A549 (cell line): ENCODE results near the gene TTI1. TPM values are rescaled to one million over a fixed set of nuclear protein-coding genes. Genes with fewer than 3 reads are reported as not detected.
A peak's percentile ranks its signal among the peaks of the same experiment; 100 is the strongest.

ENCODE experiments used
- ATAC-seq, 2 experiments: fragments of 200-7000 bp in 1 of 2; fragments of >200 bp in 1 of 2; cut with Nextera tagmentation in 1 of 2; cut with Tn5 transposase in 1 of 2; 3 replicates each; pipeline versions ENCODE4 v1.8.0 to v1.9.1; 2018 to 2020; ENCODE audit warnings: mild to moderate bottlenecking in 1 of 2, moderate library complexity in 1 of 2
- CTCF ChIA-PET: fragments of 300-600 bp; sonication (Branson Sonifier 250); formaldehyde crosslinking; extraction: SDS; loops from one replicate; lab custom pipeline; 2021; ENCODE audit warnings: antibody characterized with exemption, inconsistent platforms; lab: Yijun Ruan, JAX
- POLR2A ChIA-PET: fragments of 350-600 bp; formaldehyde crosslinking; extraction: SDS; loops from one replicate; lab custom pipeline; 2021; ENCODE audit warnings: antibody characterized with exemption, inconsistent platforms; lab: Yijun Ruan, JAX
- DNase-seq, 2 experiments: peaks; one replicate each; pipeline versions ENCODE4 v3.0.0 to v3.0.0-alpha.2; 2011 to 2016; ENCODE audit warnings: low read depth in 1 of 2, low spot score in 1 of 2
- FAIRE-seq: peaks from 2 replicates; lab custom pipeline; 2011; peaks lifted over from hg19 to GRCh38; lab: Jason Lieb, UNC
- H3K27ac ChIP-seq, 2 experiments: fragments of >200 bp; sonication (Bioruptor Twin); formaldehyde crosslinking; 3 replicates each; pipeline ENCODE4 v1.5.1; 2016 to 2017
- H3K4me1 ChIP-seq: fragments of >200 bp; sonication (Bioruptor Twin); formaldehyde crosslinking; 3 replicates; pipeline ENCODE4 v1.6.1; 2016
- H3K4me2 ChIP-seq: fragments of >200 bp; sonication (Bioruptor Twin); formaldehyde crosslinking; 3 replicates; pipeline ENCODE4 v1.6.1; 2016
- H3K4me3 ChIP-seq: fragments of >200 bp; sonication (Bioruptor Twin); formaldehyde crosslinking; 3 replicates; pipeline ENCODE4 v1.5.1; 2016
- H3K9me3 ChIP-seq: fragments of >200 bp; sonication (Bioruptor Twin); formaldehyde crosslinking; 3 replicates; pipeline ENCODE4 v1.6.1; 2016
- BCL3 ChIP-seq: fragments of >200 bp; sonication (Bioruptor Twin); formaldehyde crosslinking; IDR thresholded peaks from 3 replicates; pipeline ENCODE4 v1.6.1; 2016
- EP300 ChIP-seq, 2 experiments: fragments of >200 bp; sonication (Bioruptor Twin); formaldehyde crosslinking; IDR thresholded peaks; 2 replicates in 1 of 2; 3 replicates in 1 of 2; pipeline ENCODE4 v1.6.1; 2016 to 2017
- ESRRA ChIP-seq: fragments of 150-350 bp; IDR thresholded peaks from 2 replicates; pipeline ENCODE4 v1.6.1; 2014; ENCODE audit warnings: mild to moderate bottlenecking, low read length, borderline replicate concordance
- FOSL2 ChIP-seq, 2 experiments: fragments of 450-650 bp in 1 of 2; fragments of >200 bp in 1 of 2; sonication (Bioruptor Twin) in 1 of 2; formaldehyde crosslinking; IDR thresholded peaks; 2 replicates each; pipeline versions ENCODE4 v1.5.0 to v1.6.1; 2016 to 2020; ENCODE audit warnings: mild to moderate bottlenecking in 1 of 2, moderate library complexity in 1 of 2
- HDAC2 ChIP-seq: fragments of 200-600 bp; sonication (generic); IDR thresholded peaks from 2 replicates; pipeline ENCODE4 v1.6.1; 2016
- HOXA7 ChIP-seq: fragments of 250-450 bp; sonication (Bioruptor Pico); IDR thresholded peaks from 2 replicates; pipeline ENCODE4 v1.5.0; 2020; ENCODE audit warnings: mild to moderate bottlenecking, moderate library complexity
- HOXB13 ChIP-seq: fragments of 250-450 bp; sonication (Bioruptor Pico); IDR thresholded peaks from 2 replicates; pipeline ENCODE4 v1.5.0; 2020; ENCODE audit warnings: low read depth, mild to moderate bottlenecking, moderate library complexity
- JUNB ChIP-seq: fragments of >200 bp; sonication (Bioruptor Twin); formaldehyde crosslinking; IDR thresholded peaks from 2 replicates; pipeline ENCODE4 v1.6.1; 2016
- MAX ChIP-seq: IDR thresholded peaks from 2 replicates; pipeline ENCODE4 v1.6.1; 2012
- NR3C1 ChIP-seq: fragments of >200 bp; sonication (Bioruptor Twin); formaldehyde crosslinking; IDR thresholded peaks from 3 replicates; pipeline ENCODE4 v1.6.1; 2017
- POLR2A ChIP-seq: IDR thresholded peaks from 2 replicates; pipeline ENCODE4 v1.6.1; 2012; ENCODE audit warnings: mild to moderate bottlenecking, low read length
- POLR2AphosphoS2 ChIP-seq: conservative IDR thresholded peaks from 2 replicates; pipeline ENCODE4 v1.6.1; 2012; ENCODE audit warnings: low read length, improper control_type of control experiment, inconsistent platforms
- RAD21 ChIP-seq, 2 experiments: fragments of >200 bp in 1 of 2; sonication (Bioruptor Twin) in 1 of 2; formaldehyde crosslinking in 1 of 2; IDR thresholded peaks in 1 of 2; conservative IDR thresholded peaks in 1 of 2; 2 replicates in 1 of 2; 3 replicates in 1 of 2; pipeline ENCODE4 v1.6.1; 2012 to 2018; ENCODE audit warnings: inconsistent platforms in 1 of 2
- TFCP2L1 ChIP-seq: fragments of 250-450 bp; sonication (Bioruptor Pico); IDR thresholded peaks from 2 replicates; pipeline ENCODE4 v1.5.0; 2021; ENCODE audit warnings: mild to moderate bottlenecking
- TP53 ChIP-seq: fragments of 250-450 bp; sonication (Bioruptor Pico); IDR thresholded peaks from 2 replicates; pipeline ENCODE4 v1.5.0; 2021; ENCODE audit warnings: mild to moderate bottlenecking, moderate library complexity
- ZFP36 ChIP-seq: fragments of 450-650 bp; IDR thresholded peaks from 2 replicates; pipeline ENCODE4 v1.6.1; 2014; ENCODE audit warnings: borderline replicate concordance; ENCODE audit not compliant: partially characterized antibody
- ZSCAN20 ChIP-seq: fragments of 250-450 bp; sonication (Bioruptor Pico); IDR thresholded peaks from 2 replicates; pipeline ENCODE4 v1.8.0; 2022; ENCODE audit warnings: mild to moderate bottlenecking, moderate library complexity
- WGBS: methylation state at CpG from one replicate; pipeline ENCODE4 v1.1.6; 2017; ENCODE audit errors: missing lambda C conversion rate; 5-methylcytosine and 5-hydroxymethylcytosine counted together
- polyA plus RNA-seq, 4 experiments: library from polyadenylated mRNA; depleted of rRNA in 3 of 4; stranded (reverse); fragments of >200 nt; fragmentation: RNase III in 1 of 4; extraction: RNeasy Plus Mini Kit Qiagen cat#74134 plus additional on column Dnase treatment in 1 of 4; gene quantifications; 2 replicates in 3 of 4; 3 replicates in 1 of 4; pipeline ENCODE4 v1.2.3, GENCODE V29; 2011 to 2017

TTI1 gene
- polyA plus RNA-seq, 2 of the 4 experiments (the other 2 are of a cell fraction): 20.6 to 27.9 TPM

GRCh38 chr20:37991157-37991866 is 41.9 kb downstream of the TTI1 start:
- 95% methylated on average over 4 of the region's 4 CpGs for WGBS
- POLR2A ChIA-PET: no interaction called here
- H3K9me3 ChIP-seq: no peaks in the 10 kb centered on the region
- ATAC-seq: no peak
- H3K4me3 ChIP-seq: no peak overlapping the region
- peak overlapping the region; percentile 38; the same call in 2 of the 3 replicates for H3K4me2 ChIP-seq
- CTCF ChIA-PET: interaction anchor here (0.6 to 5.2 kb wide), 11 partner anchors 8 to 428 kb away, joined by 3 to 41 read pairs (median 6); partner anchors contain the start of gene VSTM2L
- FAIRE-seq: no peak
- DNase-seq: no peak
- peaks cover 69% of the 10 kb centered on the region for H3K4me1 ChIP-seq
- TF ChIP-seq HDAC2 (no peak), BCL3 (no peak), EP300 (IDR thresholded peaks at IDR 0.05) (no peak), TFCP2L1 (CRISPR knock-in tag) (no peak), NR3C1 (no peak), POLR2AphosphoS2 (no peak), ZSCAN20 (CRISPR knock-in tag) (no peak), HOXA7 (CRISPR knock-in tag) (no peak), HOXB13 (CRISPR knock-in tag) (no peak), RAD21 (conservative IDR thresholded peaks at IDR 0.05 in 1 of 2, IDR thresholded peaks at IDR 0.05 in 1 of 2) (no peak)
- H3K27ac ChIP-seq: peak overlapping the region in 1 of 2 experiments; percentile 50; a peak in 1 of 6 replicates

GRCh38 chr20:37990571-37991151 is 42.6 kb downstream of the TTI1 start:
- Histone ChIP-seq H3K27ac (peak overlapping the region; percentile 41 to 50; a peak in 2 of 6 replicates), H3K4me1 (peaks cover 72% of the 10 kb centered on the region), H3K9me3 (no peaks in the 10 kb centered on the region), H3K4me3 (no peak overlapping the region), H3K4me2 (peak overlapping the region; percentile 38)
- CTCF ChIA-PET: interaction anchor here (1.4 to 5.2 kb wide), 2 partner anchors 16 to 427 kb away, joined by 4 to 40 read pairs; no protein-coding TSS in a partner anchor
- TF ChIP-seq JUNB (no peak), MAX (peak; percentile 29; the same call in 1 of the 2 replicates), FOSL2 (IDR thresholded peaks at IDR 0.05) (no peak), FOSL2 (CRISPR knock-in tag; IDR thresholded peaks at IDR 0.05) (0 out of 2 replicates have a peak, but pooled peaks have one; percentile 15), TP53 (no peak), POLR2A (no peak)
- WGBS: 22% methylated on average over 10 of the region's 10 CpGs
- POLR2A ChIA-PET: no interaction called here
- peak; percentile 15 to 52 for DNase-seq
- ATAC-seq: peak; percentile 41 to 64; a peak in 3 of 6 replicates
- FAIRE-seq: no peak

- ChIA-PET CTCF (no interaction called here), POLR2A (no interaction called here)
- H3K9me3 ChIP-seq: no peaks in the 10 kb centered on the region
- no peak overlapping the region for H3K4me3 ChIP-seq
- DNase-seq (no peak), FAIRE-seq (no peak), ATAC-seq (no peak)
- H3K4me2 ChIP-seq: peak overlapping the region; percentile 38; the same call in 2 of the 3 replicates
- peak overlapping the region in 1 of 2 experiments; percentile 14; a peak in 1 of 6 replicates for H3K27ac ChIP-seq
- peaks cover 67% of the 10 kb centered on the region for H3K4me1 ChIP-seq
- TF ChIP-seq POLR2AphosphoS2 (no peak), JUNB (no peak), ZFP36 (no peak), ZSCAN20 (CRISPR knock-in tag) (no peak), ESRRA (no peak), NR3C1 (no peak), TFCP2L1 (CRISPR knock-in tag) (no peak), FOSL2 (IDR thresholded peaks at IDR 0.05) (no peak), FOSL2 (CRISPR knock-in tag; IDR thresholded peaks at IDR 0.05) (no peak), BCL3 (no peak)
- 65% methylated on average over 7 of the region's 7 CpGs for WGBS
Measured at GRCh38 chr20:37989601-37990295, 43.5 kb downstream of the TTI1 start.
